Esophagus squamous epithelium (tissue), 4 donors: ENCODE data around the gene SIGMAR1.

Source experiments
- POLR2A ChIP-seq, 4 donors: fragments of 450-650 bp; IDR thresholded peaks; one replicate each; pipeline ENCODE4 v1.6.1; 2017; ENCODE audit warnings: antibody characterized with exemption in 4 of 4, mild to moderate bottlenecking in 4 of 4, moderate library complexity in 3 of 4
- TF ChIP-seq, protein P1 (sequence below), 6 experiments: fragments of 450-650 bp in 4 of 6; fragments of 200-600 bp in 2 of 6; sonication (generic) in 2 of 6; IDR thresholded peaks; one replicate each; pipeline ENCODE4 v1.5.1; 2016 to 2019; ENCODE audit warnings: antibody characterized with exemption in 6 of 6, mild to moderate bottlenecking in 4 of 6, moderate library complexity in 4 of 6

DNA sequence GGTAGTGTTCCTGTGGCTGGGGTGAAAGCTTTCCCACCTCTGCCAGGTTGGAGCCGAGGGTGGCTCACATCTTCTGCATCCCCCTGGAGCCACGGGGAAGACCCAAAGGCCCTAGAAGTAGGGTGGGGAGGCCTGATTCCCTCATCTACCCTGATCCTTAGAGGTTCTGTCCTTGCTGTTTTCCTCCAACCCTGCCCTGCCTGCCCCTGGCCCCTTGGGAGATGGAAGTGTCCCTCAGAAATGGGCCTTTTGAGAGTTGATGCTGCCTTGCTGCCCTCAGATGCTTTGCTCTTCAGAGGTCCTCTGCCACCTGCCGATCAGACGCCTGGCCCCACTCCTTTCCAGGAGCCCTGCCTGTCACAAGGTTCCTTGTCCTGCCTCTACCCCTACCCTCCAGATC lies 47.2 kb upstream of the SIGMAR1 start:
- TF ChIP-seq, protein P1, sequence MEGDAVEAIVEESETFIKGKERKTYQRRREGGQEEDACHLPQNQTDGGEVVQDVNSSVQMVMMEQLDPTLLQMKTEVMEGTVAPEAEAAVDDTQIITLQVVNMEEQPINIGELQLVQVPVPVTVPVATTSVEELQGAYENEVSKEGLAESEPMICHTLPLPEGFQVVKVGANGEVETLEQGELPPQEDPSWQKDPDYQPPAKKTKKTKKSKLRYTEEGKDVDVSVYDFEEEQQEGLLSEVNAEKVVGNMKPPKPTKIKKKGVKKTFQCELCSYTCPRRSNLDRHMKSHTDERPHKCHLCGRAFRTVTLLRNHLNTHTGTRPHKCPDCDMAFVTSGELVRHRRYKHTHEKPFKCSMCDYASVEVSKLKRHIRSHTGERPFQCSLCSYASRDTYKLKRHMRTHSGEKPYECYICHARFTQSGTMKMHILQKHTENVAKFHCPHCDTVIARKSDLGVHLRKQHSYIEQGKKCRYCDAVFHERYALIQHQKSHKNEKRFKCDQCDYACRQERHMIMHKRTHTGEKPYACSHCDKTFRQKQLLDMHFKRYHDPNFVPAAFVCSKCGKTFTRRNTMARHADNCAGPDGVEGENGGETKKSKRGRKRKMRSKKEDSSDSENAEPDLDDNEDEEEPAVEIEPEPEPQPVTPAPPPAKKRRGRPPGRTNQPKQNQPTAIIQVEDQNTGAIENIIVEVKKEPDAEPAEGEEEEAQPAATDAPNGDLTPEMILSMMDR (IDR thresholded peaks at IDR 0.05), result no peak
- no peak for TF ChIP-seq POLR2A (IDR thresholded peaks at IDR 0.05)
